OCI-LY7 (cell line): ENCODE data around the gene SOBP. TPM values are rescaled to one million over a fixed set of nuclear protein-coding genes. Genes with fewer than 3 reads are reported as not detected.

ENCODE experiments used
- BruUV-seq: library from RNA; stranded (reverse); fragments of 400-500 nt; replicated peaks from 2 replicates; lab custom pipeline; 2021; lab: Mats Ljungman, UMichigan
- CTCF ChIA-PET: fragments of 300-600 bp; sonication (Branson Sonifier 250); formaldehyde crosslinking; loops from one replicate; lab custom pipeline; 2022; ENCODE audit warnings: antibody characterized with exemption; ENCODE audit not compliant: unreplicated experiment; lab: Charles Lee
- POLR2A ChIA-PET: fragments of 300-600 bp; sonication (Branson Sonifier 250); formaldehyde crosslinking; loops from one replicate; lab custom pipeline; 2022; ENCODE audit warnings: antibody characterized with exemption; lab: Charles Lee
- DNase-seq: peaks from one replicate; pipeline ENCODE4 v3.0.0-alpha.2; 2015; ENCODE audit warnings: low spot score
- H2AFZ ChIP-seq: fragments of 200-600 bp; sonication (generic), shearing (Covaris generic); 2 replicates; pipeline ENCODE4 v1.6.1; 2014; ENCODE audit warnings: mild to moderate bottlenecking, antibody characterized with exemption, low read length, moderate library complexity
- H3K27ac ChIP-seq: fragments of 200-600 bp; sonication (generic); 2 replicates; pipeline ENCODE4 v1.5.1; 2014; ENCODE audit warnings: mixed run types, low read depth, mild to moderate bottlenecking, moderate library complexity, low read length, inconsistent platforms; ENCODE audit not compliant: poor library complexity, severe bottlenecking
- H3K36me3 ChIP-seq: fragments of 200-600 bp; sonication (generic); 2 replicates; pipeline ENCODE4 v1.6.1; 2014; ENCODE audit warnings: mild to moderate bottlenecking, antibody characterized with exemption, low read length, moderate library complexity, mixed read lengths; ENCODE audit not compliant: insufficient read depth
- H3K4me1 ChIP-seq: fragments of 200-600 bp; sonication (generic); 2 replicates; pipeline ENCODE4 v1.5.1; 2014; ENCODE audit warnings: mild to moderate bottlenecking, low read length; ENCODE audit not compliant: insufficient read depth, poor library complexity, severe bottlenecking
- H3K4me2 ChIP-seq: fragments of 200-600 bp; sonication (generic); 2 replicates; pipeline ENCODE4 v1.6.1; 2014; ENCODE audit warnings: mild to moderate bottlenecking, low read length
- H3K4me3 ChIP-seq: fragments of 200-600 bp; sonication (generic); 2 replicates; pipeline ENCODE4 v1.5.1; 2014; ENCODE audit warnings: mild to moderate bottlenecking, low read depth, low read length; ENCODE audit not compliant: poor library complexity, severe bottlenecking
- H3K79me2 ChIP-seq: fragments of 200-600 bp; sonication (generic); 2 replicates; pipeline ENCODE4 v1.6.1; 2016; ENCODE audit warnings: low read depth, mild to moderate bottlenecking, low read length, moderate library complexity, mixed read lengths; ENCODE audit not compliant: insufficient read depth
- H3K9me2 ChIP-seq: fragments of 200-600 bp; sonication (generic); 2 replicates; pipeline ENCODE4 v1.6.1; 2016; ENCODE audit warnings: mild to moderate bottlenecking, low read length, mixed read lengths; ENCODE audit not compliant: insufficient read depth
- H3K9me3 ChIP-seq: fragments of 200-600 bp; sonication (generic); 2 replicates; pipeline ENCODE4 v1.6.1; 2014; ENCODE audit warnings: mild to moderate bottlenecking, mixed run types, low read length, mixed read lengths
- H4K20me1 ChIP-seq: fragments of 200-600 bp; sonication (generic); 2 replicates; pipeline ENCODE4 v1.6.1; 2014; ENCODE audit warnings: mild to moderate bottlenecking, antibody characterized with exemption, low read length, moderate library complexity, mixed read lengths; ENCODE audit not compliant: insufficient read depth
- CTCF ChIP-seq: fragments of 200-600 bp; sonication (generic); conservative IDR thresholded peaks from 2 replicates; pipeline ENCODE4 v1.5.1; 2014; ENCODE audit warnings: mild to moderate bottlenecking, antibody characterized with exemption, low read length, moderate library complexity, mixed read lengths
- EZH2phosphoT487 ChIP-seq: fragments of 200-600 bp; sonication (generic); IDR thresholded peaks from 2 replicates; pipeline ENCODE4 v1.6.1; 2018; ENCODE audit warnings: low read depth, borderline replicate concordance, mild to moderate bottlenecking, mixed run types, antibody characterized with exemption, low read length, moderate library complexity, mixed read lengths
- intact Hi-C: fragments of 100-400 bp; cut with micrococcal nuclease; formaldehyde crosslinking; loops from one replicate; pipeline ENCODE4 v1.10.0; 2022; ENCODE audit not compliant: unreplicated experiment
- total RNA-seq, 2 experiments: library from RNA; depleted of rRNA in 1 of 2; stranded (reverse); fragments of >200 nt in 1 of 2; shearing (Covaris generic) in 1 of 2; gene quantifications; 2 replicates each; pipeline ENCODE4 v1.2.3, GENCODE V29; 2014 to 2022

SOBP gene
- total RNA-seq, 2 experiments from 2014 or later: 21.5 to 29.4 TPM

- Histone ChIP-seq H3K36me3 (peaks cover 65% of the 10 kb centered on the region), H2AFZ (no peak overlapping the region), H3K27ac (no peak overlapping the region), H3K9me3 (no peaks in the 10 kb centered on the region), H3K4me2 (no peak overlapping the region), H3K79me2 (peaks cover 11% of the 10 kb centered on the region; the same call in 1 of the 2 replicates), H3K9me2 (no peaks in the 10 kb centered on the region), H3K4me3 (no peak overlapping the region), H3K4me1 (peaks cover 35% of the 10 kb centered on the region), H4K20me1 (no peaks in the 10 kb centered on the region)
- no peak for DNase-seq
- intact Hi-C loops: no loop called here
- no TSS peak for BruUV-seq
- ChIA-PET CTCF (interaction anchor here (0.5 kb wide), 1 partner anchor 422 kb away, joined by 3 read pairs; no protein-coding TSS in a partner anchor), POLR2A (interaction anchor here (0.9 kb wide), 1 partner anchor 10 kb away, joined by 4 read pairs; no protein-coding TSS in a partner anchor)
- no peak for TF ChIP-seq CTCF
- no peak for TF ChIP-seq EZH2phosphoT487
Measured at GRCh38 chr6:107546691-107547450, 57.0 kb downstream of the SOBP start.

DNA sequence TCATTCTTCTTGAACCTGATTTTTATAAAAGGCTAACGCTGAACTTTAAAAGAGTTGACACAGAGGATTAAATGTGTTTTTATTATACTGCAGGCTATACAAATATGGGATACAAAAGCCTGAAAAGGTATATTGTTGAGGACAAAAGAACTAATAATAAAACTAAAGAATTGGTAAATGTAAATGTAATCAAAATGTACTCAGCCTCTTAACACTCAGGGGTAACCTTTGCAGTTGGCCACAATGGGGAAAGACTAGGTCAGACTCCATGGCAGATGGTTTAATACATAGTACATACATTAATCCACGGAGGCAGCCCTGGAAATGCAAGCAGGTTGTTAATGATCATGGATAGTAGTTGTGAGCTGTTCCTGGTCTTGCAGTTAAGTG lies 57.5 kb downstream of the SOBP start:
- TF ChIP-seq CTCF (no peak), EZH2phosphoT487 (no peak)
- peaks cover 65% of the 10 kb centered on the region for H3K36me3 ChIP-seq
- H3K79me2 ChIP-seq: peaks cover 13% of the 10 kb centered on the region; the same call in 1 of the 2 replicates
- H3K9me2 ChIP-seq: no peaks in the 10 kb centered on the region
- DNase-seq: no peak
- no peak overlapping the region for H3K4me3 ChIP-seq
- H3K9me3 ChIP-seq: no peaks in the 10 kb centered on the region
- H3K4me1 ChIP-seq: peaks cover 35% of the 10 kb centered on the region
- H3K27ac ChIP-seq: no peak overlapping the region
- POLR2A ChIA-PET: no interaction called here
- intact Hi-C loops: no loop called here
- H4K20me1 ChIP-seq: no peaks in the 10 kb centered on the region
- CTCF ChIA-PET: interaction anchor here (0.5 kb wide), 1 partner anchor 423 kb away, joined by 3 read pairs; no protein-coding TSS in a partner anchor
- H3K4me2 ChIP-seq: no peak overlapping the region
- BruUV-seq: no TSS peak
- no peak overlapping the region for H2AFZ ChIP-seq
